HL-60 (cell line): ENCODE results near the gene SLC22A23.

Experiments
- CTCF ChIP-seq: IDR thresholded peaks from one replicate; pipeline ENCODE4 v1.5.1; 2011; ENCODE audit warnings: low read length, control low read depth, inconsistent platforms; ENCODE audit not compliant: insufficient read depth
- REST ChIP-seq: IDR thresholded peaks from 2 replicates; pipeline ENCODE4 v1.6.1; 2012; ENCODE audit warnings: low read depth; ENCODE audit not compliant: insufficient replicate concordance
- SPI1 ChIP-seq: IDR thresholded peaks from 2 replicates; pipeline ENCODE4 v1.6.1; 2012; ENCODE audit warnings: low read depth, mild to moderate bottlenecking, borderline replicate concordance

GRCh38 chr6:3442431-3443220, 14.2 kb downstream of the SLC22A23 start:
- no peak for TF ChIP-seq CTCF
- no peak for TF ChIP-seq SPI1
- TF ChIP-seq REST: no peak
